Suprapubic skin (tissue), 4 donors: Measurements from ENCODE around the gene EPB41L4A. TPM values are rescaled to one million over a fixed set of nuclear protein-coding genes. Genes with fewer than 3 reads are reported as not detected.
"Not testable (repeated sequence)": the region's sequence is repeated elsewhere in the genome, so short reads cannot be mapped to it uniquely, and the experiment has no call there.

ENCODE experiments used
- DNase-seq, 2 donors: peaks; one replicate each; pipeline ENCODE4 v3.0.0-alpha.2; 2019; ENCODE audit warnings: low spot score in 2 of 2
- H3K27ac ChIP-seq: fragments of 200-600 bp; sonication (generic); one replicate; pipeline ENCODE4 v1.5.1; 2019
- H3K27me3 ChIP-seq: fragments of 200-600 bp; sonication (generic); one replicate; pipeline ENCODE4 v1.5.1; 2019
- H3K36me3 ChIP-seq: fragments of 200-600 bp; sonication (generic); one replicate; pipeline ENCODE4 v1.5.1; 2019
- H3K4me1 ChIP-seq: fragments of 200-600 bp; sonication (generic); one replicate; pipeline ENCODE4 v1.5.1; 2019
- H3K4me3 ChIP-seq: fragments of 200-600 bp; sonication (generic); one replicate; pipeline ENCODE4 v1.5.1; 2019; ENCODE audit warnings: mild to moderate bottlenecking
- H3K9me3 ChIP-seq: fragments of 200-600 bp; sonication (generic); one replicate; pipeline ENCODE4 v1.5.1; 2019
- CTCF ChIP-seq, 2 donors: fragments of 200-600 bp in 1 of 2; fragments of 450-650 bp in 1 of 2; sonication (generic) in 1 of 2; IDR thresholded peaks; one replicate each; pipeline ENCODE4 v1.5.1; 2016 to 2019; ENCODE audit warnings: antibody characterized with exemption in 2 of 2, mild to moderate bottlenecking in 1 of 2, moderate library complexity in 1 of 2
- EP300 ChIP-seq: sonication (generic); formaldehyde crosslinking; IDR thresholded peaks from one replicate; pipeline ENCODE4 v1.6.1; 2017; ENCODE audit warnings: antibody characterized with exemption
- POLR2A ChIP-seq, 2 donors: fragments of 450-650 bp; IDR thresholded peaks; one replicate each; pipeline ENCODE4 v1.6.1; 2017; ENCODE audit warnings: antibody characterized with exemption in 2 of 2, mild to moderate bottlenecking in 2 of 2, moderate library complexity in 2 of 2
- POLR2AphosphoS5 ChIP-seq, 3 donors: sonication (generic); formaldehyde crosslinking; IDR thresholded peaks; one replicate each; pipeline ENCODE4 v1.6.1; 2017; ENCODE audit warnings: antibody characterized with exemption in 3 of 3
- WGBS: methylation state at CpG from one replicate; pipeline ENCODE4 v1.1.5; 2018; 5-methylcytosine and 5-hydroxymethylcytosine counted together
- total RNA-seq, 4 donors: library from RNA; depleted of rRNA; stranded (reverse); fragments of >200 nt; gene quantifications; one replicate each; pipeline ENCODE4 v1.1.0, GENCODE V29; 2016

EPB41L4A gene
- total RNA-seq, 4 donors from 2014 or later: 8.5 to 31.9 (median 12.8) TPM

- no peak for DNase-seq
- Histone ChIP-seq H3K27ac (no peak overlapping the region), H3K4me1 (no peaks in the 10 kb centered on the region), H3K9me3 (no peaks in the 10 kb centered on the region), H3K27me3 (no peaks in the 10 kb centered on the region), H3K4me3 (no peak overlapping the region), H3K36me3 (no peaks in the 10 kb centered on the region)
- TF ChIP-seq POLR2A (IDR thresholded peaks at IDR 0.05) (no peak), CTCF (IDR thresholded peaks at IDR 0.05) (no peak), POLR2AphosphoS5 (IDR thresholded peaks at IDR 0.05) (no peak), EP300 (no peak)
- 91% methylated on average over 4 of the region's 4 CpGs for WGBS
Observed at GRCh38 chr5:112367400-112367799, 51.7 kb downstream of the EPB41L4A start.

- H3K4me3 ChIP-seq: no peak overlapping the region
- no peaks in the 10 kb centered on the region for H3K36me3 ChIP-seq
- DNase-seq: no peak
- TF ChIP-seq CTCF (IDR thresholded peaks at IDR 0.05) (peak in 1 of 2 donors; percentile 30), POLR2AphosphoS5 (IDR thresholded peaks at IDR 0.05) (no peak), EP300 (no peak), POLR2A (IDR thresholded peaks at IDR 0.05) (no peak)
- H3K9me3 ChIP-seq: no peaks in the 10 kb centered on the region
- H3K27ac ChIP-seq: no peak overlapping the region
- 79% methylated on average over 2 of the region's 2 CpGs for WGBS
- no peaks in the 10 kb centered on the region for H3K4me1 ChIP-seq
- no peaks in the 10 kb centered on the region for H3K27me3 ChIP-seq
Observed at GRCh38 chr5:112366987-112367386, 52.1 kb downstream of the EPB41L4A start.

- 92% methylated on average over 14 of the region's 26 CpGs for WGBS
- not testable (repeated sequence) for DNase-seq, H3K4me1 ChIP-seq, H3K9me3 ChIP-seq, H3K4me3 ChIP-seq, H3K27me3 ChIP-seq, H3K36me3 ChIP-seq, H3K27ac ChIP-seq
Observed at GRCh38 chr5:112360740-112361139, 58.3 kb downstream of the EPB41L4A start.

- TF ChIP-seq POLR2AphosphoS5 (IDR thresholded peaks at IDR 0.05) (no peak), EP300 (no peak), CTCF (IDR thresholded peaks at IDR 0.05) (no peak), POLR2A (IDR thresholded peaks at IDR 0.05) (no peak)
- no peaks in the 10 kb centered on the region for H3K27me3 ChIP-seq
- no peak overlapping the region for H3K4me3 ChIP-seq
- H3K36me3 ChIP-seq: no peaks in the 10 kb centered on the region
- peaks cover 3% of the 10 kb centered on the region for H3K4me1 ChIP-seq
- H3K27ac ChIP-seq: no peak overlapping the region
- no peaks in the 10 kb centered on the region for H3K9me3 ChIP-seq
- no peak for DNase-seq
- 90% methylated on average over 3 of the region's 3 CpGs for WGBS
Observed at GRCh38 chr5:112356178-112356956, 62.7 kb downstream of the EPB41L4A start.

GRCh38 chr5:112355058-112355685 is 63.9 kb downstream of the EPB41L4A start:
- no peaks in the 10 kb centered on the region for H3K27me3 ChIP-seq

More at GRCh38 chr5:112355058-112355685, 63.9 kb downstream of the EPB41L4A start:
- no peak for DNase-seq
- Histone ChIP-seq H3K9me3 (no peaks in the 10 kb centered on the region), H3K4me3 (no peak overlapping the region), H3K36me3 (no peaks in the 10 kb centered on the region), H3K27ac (no peak overlapping the region), H3K4me1 (peaks cover 3% of the 10 kb centered on the region)
- TF ChIP-seq POLR2AphosphoS5 (IDR thresholded peaks at IDR 0.05): no peak
- TF ChIP-seq POLR2A (IDR thresholded peaks at IDR 0.05): no peak
- no peak for TF ChIP-seq CTCF (IDR thresholded peaks at IDR 0.05)
- no peak for TF ChIP-seq EP300
- WGBS: 86% methylated on average over 5 of the region's 5 CpGs
